Measurements from ENCODE around the gene INCENP. TPM values are rescaled to one million over a fixed set of nuclear protein-coding genes. Genes with fewer than 3 reads are reported as not detected.

INCENP gene
- total RNA-seq, 2 experiments from 2014 or later, result 176 to 205 TPM

- peak; percentile 30 for DNase-seq
- Mint-ChIP-seq H3K4me3 (no peak overlapping the region), H3K27ac (no peak overlapping the region), H3K27me3 (no peaks in the 10 kb centered on the region), H3K36me3 (peaks cover 26% of the 10 kb centered on the region), H3K9me3 (ENCODE audit: low read depth) (no peaks in the 10 kb centered on the region), H3K4me1 (peaks cover 6% of the 10 kb centered on the region)
- ATAC-seq, result no peak
- CTCF ChIA-PET, result no interaction called here
Observed at GRCh38 chr11:62139526-62140303, 15.9 kb downstream of the INCENP start.

- Mint-ChIP-seq H3K27me3 (no peaks in the 10 kb centered on the region), H3K4me3 (no peak overlapping the region), H3K4me1 (peaks cover 1% of the 10 kb centered on the region), H3K9me3 (ENCODE audit: low read depth) (no peaks in the 10 kb centered on the region), H3K27ac (no peak overlapping the region), H3K36me3 (peaks cover 25% of the 10 kb centered on the region)
- ATAC-seq (no peak), DNase-seq (peak; percentile 38)
- CTCF ChIA-PET, result no interaction called here
Observed at GRCh38 chr11:62140304-62141110, 16.7 kb downstream of the INCENP start.

- DNase-seq (peak; percentile 27), ATAC-seq (no peak)
- H3K27ac Mint-ChIP-seq, result no peak overlapping the region
- no peak overlapping the region for H3K4me3 Mint-ChIP-seq
- CTCF ChIA-PET, result no interaction called here
- no peaks in the 10 kb centered on the region for H3K9me3 Mint-ChIP-seq (ENCODE audit: low read depth)
- peaks cover 1% of the 10 kb centered on the region for H3K4me1 Mint-ChIP-seq
- no peaks in the 10 kb centered on the region for H3K27me3 Mint-ChIP-seq
- peaks cover 28% of the 10 kb centered on the region for H3K36me3 Mint-ChIP-seq
Observed at GRCh38 chr11:62141111-62142042, 17.6 kb downstream of the INCENP start.

- no peaks in the 10 kb centered on the region for H3K27me3 Mint-ChIP-seq
- no peak overlapping the region for H3K27ac Mint-ChIP-seq
- no peak for ATAC-seq
- no peaks in the 10 kb centered on the region for H3K9me3 Mint-ChIP-seq (ENCODE audit: low read depth)
- no peaks in the 10 kb centered on the region for H3K4me1 Mint-ChIP-seq
- H3K4me3 Mint-ChIP-seq, result no peak overlapping the region
- peaks cover 32% of the 10 kb centered on the region for H3K36me3 Mint-ChIP-seq
- peak; percentile 38 for DNase-seq
- CTCF ChIA-PET, result no interaction called here
Observed at GRCh38 chr11:62142043-62142375, 18.2 kb downstream of the INCENP start.

GRCh38 chr11:62142921-62143320, 19.1 kb downstream of the INCENP start:
- no peak overlapping the region for H3K27ac Mint-ChIP-seq
- H3K4me1 Mint-ChIP-seq, result no peaks in the 10 kb centered on the region
- peaks cover 38% of the 10 kb centered on the region for H3K36me3 Mint-ChIP-seq
- no peaks in the 10 kb centered on the region for H3K27me3 Mint-ChIP-seq
- no peaks in the 10 kb centered on the region for H3K9me3 Mint-ChIP-seq (ENCODE audit: low read depth)
- CTCF ChIA-PET, result interaction anchor here (0.7 to 1.0 kb wide), 3 partner anchors 10 to 35 kb away, joined by 3 read pairs; no protein-coding TSS in a partner anchor
- no peak for ATAC-seq
- no peak for DNase-seq
- H3K4me3 Mint-ChIP-seq, result no peak overlapping the region

- H3K9me3 Mint-ChIP-seq (ENCODE audit: low read depth), result no peaks in the 10 kb centered on the region
- no peaks in the 10 kb centered on the region for H3K4me1 Mint-ChIP-seq
- H3K27me3 Mint-ChIP-seq, result no peaks in the 10 kb centered on the region
- H3K27ac Mint-ChIP-seq, result no peak overlapping the region
- H3K36me3 Mint-ChIP-seq, result peaks cover 40% of the 10 kb centered on the region
- ATAC-seq (no peak), DNase-seq (peak; percentile 26)
- CTCF ChIA-PET, result no interaction called here
- no peak overlapping the region for H3K4me3 Mint-ChIP-seq
Observed at GRCh38 chr11:62143727-62144126, 19.9 kb downstream of the INCENP start.

- DNase-seq (peak; percentile 27), ATAC-seq (no peak)
- Mint-ChIP-seq H3K4me3 (no peak overlapping the region), H3K9me3 (ENCODE audit: low read depth) (no peaks in the 10 kb centered on the region), H3K27me3 (no peaks in the 10 kb centered on the region), H3K4me1 (no peaks in the 10 kb centered on the region), H3K36me3 (peaks cover 43% of the 10 kb centered on the region), H3K27ac (peak overlapping the region; percentile 49)
- CTCF ChIA-PET, result no interaction called here
Observed at GRCh38 chr11:62144641-62145255, 20.9 kb downstream of the INCENP start.

GRCh38 chr11:62145261-62145871, 21.6 kb downstream of the INCENP start:
- H3K27ac Mint-ChIP-seq, result peak overlapping the region; percentile 49
- H3K9me3 Mint-ChIP-seq (ENCODE audit: low read depth), result no peaks in the 10 kb centered on the region
- peak; percentile 37 for DNase-seq
- no peaks in the 10 kb centered on the region for H3K27me3 Mint-ChIP-seq
- H3K36me3 Mint-ChIP-seq, result peaks cover 50% of the 10 kb centered on the region
- CTCF ChIA-PET, result no interaction called here
- no peaks in the 10 kb centered on the region for H3K4me1 Mint-ChIP-seq
- no peak overlapping the region for H3K4me3 Mint-ChIP-seq
- ATAC-seq, result no peak

GRCh38 chr11:62146476-62147200, 22.8 kb downstream of the INCENP start:
- CTCF ChIA-PET, result no interaction called here
- H3K36me3 Mint-ChIP-seq, result peaks cover 60% of the 10 kb centered on the region
- ATAC-seq (no peak), DNase-seq (no peak)
- H3K9me3 Mint-ChIP-seq (ENCODE audit: low read depth), result no peaks in the 10 kb centered on the region
- H3K4me3 Mint-ChIP-seq, result no peak overlapping the region
- no peaks in the 10 kb centered on the region for H3K27me3 Mint-ChIP-seq
- H3K27ac Mint-ChIP-seq, result no peak overlapping the region
- no peaks in the 10 kb centered on the region for H3K4me1 Mint-ChIP-seq

GRCh38 chr11:62147545-62147944, 23.7 kb downstream of the INCENP start:
- no peaks in the 10 kb centered on the region for H3K27me3 Mint-ChIP-seq
- no peak overlapping the region for H3K27ac Mint-ChIP-seq
- CTCF ChIA-PET, result interaction anchor here (0.6 kb wide), 1 partner anchor 406 kb away, joined by 3 read pairs; no protein-coding TSS in a partner anchor

GRCh38 chr11:62148271-62148980, 24.6 kb downstream of the INCENP start:
- H3K9me3 Mint-ChIP-seq (ENCODE audit: low read depth), result no peaks in the 10 kb centered on the region
- CTCF ChIA-PET, result no interaction called here
- no peak overlapping the region for H3K4me3 Mint-ChIP-seq
- peaks cover 63% of the 10 kb centered on the region for H3K36me3 Mint-ChIP-seq
- H3K4me1 Mint-ChIP-seq, result no peaks in the 10 kb centered on the region
- no peak overlapping the region for H3K27ac Mint-ChIP-seq
- no peak for ATAC-seq
- H3K27me3 Mint-ChIP-seq, result no peaks in the 10 kb centered on the region
- DNase-seq, result peak; percentile 19

More at GRCh38 chr11:62147545-62147944, 23.7 kb downstream of the INCENP start:
- H3K36me3 Mint-ChIP-seq, result peaks cover 59% of the 10 kb centered on the region
- no peak for ATAC-seq
- H3K9me3 Mint-ChIP-seq (ENCODE audit: low read depth), result no peaks in the 10 kb centered on the region
- no peaks in the 10 kb centered on the region for H3K4me1 Mint-ChIP-seq
- peak; percentile 32 for DNase-seq
- H3K4me3 Mint-ChIP-seq, result no peak overlapping the region

All from activated CD8-positive, alpha-beta memory T cell treated with anti-CD3 and anti-CD28 coated beads, Interleukin-2, amount 10 ng/mL, durations not matched to agents 7 days and 5 days (primary cell).